Measurements from ENCODE around the gene APEX2.

DNA sequence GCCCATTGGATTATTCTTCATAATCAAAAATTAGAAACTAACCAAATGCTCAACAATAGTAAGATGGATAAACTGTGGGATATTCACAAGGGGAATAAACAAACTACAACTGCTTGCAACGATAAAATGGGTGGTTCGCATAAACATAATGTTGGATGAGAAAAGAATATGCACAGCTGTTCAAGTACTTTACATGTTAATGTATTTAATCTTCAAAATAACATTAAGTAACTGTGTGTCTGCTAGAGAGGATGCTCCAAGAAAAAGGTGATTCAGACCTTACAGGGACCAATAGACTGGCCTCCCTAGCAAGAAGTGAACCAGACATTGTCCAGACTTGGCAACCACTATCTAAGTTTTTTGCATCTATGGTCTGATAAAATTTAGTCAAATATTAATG is 8.5 kb upstream of the APEX2 start:
- TF ChIP-seq POLR2A (IDR thresholded peaks at IDR 0.05; ENCODE audit: low read depth, low read length), result no peak
- no peak for TF ChIP-seq POLR2AphosphoS5 (IDR thresholded peaks at IDR 0.05; ENCODE audit: low read depth, low read length)
